A549 (cell line): ENCODE results near the gene LTBP3. TPM values are rescaled to one million over a fixed set of nuclear protein-coding genes. Genes with fewer than 3 reads are reported as not detected.

Source experiments
- ATAC-seq, 2 experiments: fragments of 200-7000 bp in 1 of 2; fragments of >200 bp in 1 of 2; cut with Nextera tagmentation in 1 of 2; cut with Tn5 transposase in 1 of 2; 3 replicates each; pipeline versions ENCODE4 v1.8.0 to v1.9.1; 2018 to 2020; ENCODE audit warnings: mild to moderate bottlenecking in 1 of 2, moderate library complexity in 1 of 2
- CTCF ChIA-PET: fragments of 300-600 bp; sonication (Branson Sonifier 250); formaldehyde crosslinking; extraction: SDS; loops from one replicate; lab custom pipeline; 2021; ENCODE audit warnings: antibody characterized with exemption, inconsistent platforms; lab: Yijun Ruan, JAX
- POLR2A ChIA-PET: fragments of 350-600 bp; formaldehyde crosslinking; extraction: SDS; loops from one replicate; lab custom pipeline; 2021; ENCODE audit warnings: antibody characterized with exemption, inconsistent platforms; lab: Yijun Ruan, JAX
- DNase-seq, 2 experiments: peaks; one replicate each; pipeline versions ENCODE4 v3.0.0 to v3.0.0-alpha.2; 2011 to 2016; ENCODE audit warnings: low read depth in 1 of 2, low spot score in 1 of 2
- FAIRE-seq: peaks from 2 replicates; lab custom pipeline; 2011; peaks lifted over from hg19 to GRCh38; lab: Jason Lieb, UNC
- H3K27ac ChIP-seq, 2 experiments: fragments of >200 bp; sonication (Bioruptor Twin); formaldehyde crosslinking; 3 replicates each; pipeline ENCODE4 v1.5.1; 2016 to 2017
- H3K4me1 ChIP-seq: fragments of >200 bp; sonication (Bioruptor Twin); formaldehyde crosslinking; 3 replicates; pipeline ENCODE4 v1.6.1; 2016
- H3K4me2 ChIP-seq: fragments of >200 bp; sonication (Bioruptor Twin); formaldehyde crosslinking; 3 replicates; pipeline ENCODE4 v1.6.1; 2016
- H3K4me3 ChIP-seq: fragments of >200 bp; sonication (Bioruptor Twin); formaldehyde crosslinking; 3 replicates; pipeline ENCODE4 v1.5.1; 2016
- H3K9me3 ChIP-seq: fragments of >200 bp; sonication (Bioruptor Twin); formaldehyde crosslinking; 3 replicates; pipeline ENCODE4 v1.6.1; 2016
- BHLHE40 ChIP-seq: IDR thresholded peaks from 2 replicates; pipeline ENCODE4 v1.6.1; 2012; ENCODE audit warnings: low read depth, low read length, inconsistent platforms
- CBX2 ChIP-seq: fragments of 200-600 bp; sonication (generic); IDR thresholded peaks from 2 replicates; pipeline ENCODE4 v1.6.1; 2016; ENCODE audit warnings: low read depth, mild to moderate bottlenecking, borderline replicate concordance
- CBX8 ChIP-seq: fragments of 200-600 bp; sonication (generic); IDR thresholded peaks from 2 replicates; pipeline ENCODE4 v1.6.1; 2016
- E2F6 ChIP-seq: IDR thresholded peaks from 2 replicates; pipeline ENCODE4 v1.6.1; 2012; ENCODE audit warnings: low read depth, borderline replicate concordance
- EHF ChIP-seq: fragments of 250-450 bp; sonication (Bioruptor Pico); IDR thresholded peaks from 2 replicates; pipeline ENCODE4 v1.5.0; 2020; ENCODE audit warnings: mild to moderate bottlenecking
- ESRRA ChIP-seq: fragments of 150-350 bp; IDR thresholded peaks from 2 replicates; pipeline ENCODE4 v1.6.1; 2014; ENCODE audit warnings: mild to moderate bottlenecking, low read length, borderline replicate concordance
- FOSB ChIP-seq: fragments of 250-450 bp; sonication (Bioruptor Pico); IDR thresholded peaks from 2 replicates; pipeline ENCODE4 v1.5.0; 2020; ENCODE audit warnings: mild to moderate bottlenecking, moderate library complexity
- FOXS1 ChIP-seq: fragments of 250-450 bp; sonication (Bioruptor Pico); IDR thresholded peaks from 2 replicates; pipeline ENCODE4 v1.5.0; 2020; ENCODE audit warnings: mild to moderate bottlenecking, moderate library complexity
- HES2 ChIP-seq: fragments of >200 bp; sonication (Bioruptor Twin); formaldehyde crosslinking; IDR thresholded peaks from 2 replicates; pipeline ENCODE4 v1.6.1; 2016
- HMGXB4 ChIP-seq: fragments of 250-450 bp; sonication (Bioruptor Pico); IDR thresholded peaks from 2 replicates; pipeline ENCODE4 v1.5.0; 2021; ENCODE audit warnings: mild to moderate bottlenecking, moderate library complexity, borderline replicate concordance
- HOXA7 ChIP-seq: fragments of 250-450 bp; sonication (Bioruptor Pico); IDR thresholded peaks from 2 replicates; pipeline ENCODE4 v1.5.0; 2020; ENCODE audit warnings: mild to moderate bottlenecking, moderate library complexity
- HOXB5 ChIP-seq: fragments of 250-450 bp; sonication (Bioruptor Pico); IDR thresholded peaks from 2 replicates; pipeline ENCODE4 v1.5.0; 2020; ENCODE audit warnings: mild to moderate bottlenecking, moderate library complexity
- KDM1A ChIP-seq: fragments of 200-600 bp; sonication (generic); IDR thresholded peaks from 2 replicates; pipeline ENCODE4 v1.6.1; 2016; ENCODE audit warnings: low read depth, mild to moderate bottlenecking
- MAZ ChIP-seq: fragments of 150-350 bp; IDR thresholded peaks from 2 replicates; pipeline ENCODE4 v1.6.1; 2014; ENCODE audit warnings: antibody characterized with exemption, low read depth, low read length, borderline replicate concordance
- NPAS2 ChIP-seq: fragments of 250-450 bp; sonication (Bioruptor Pico); IDR thresholded peaks from 2 replicates; pipeline ENCODE4 v1.8.0; 2022; ENCODE audit warnings: mild to moderate bottlenecking, moderate library complexity, borderline replicate concordance
- PHF8 ChIP-seq: fragments of 200-600 bp; sonication (generic); IDR thresholded peaks from 2 replicates; pipeline ENCODE4 v1.6.1; 2016; ENCODE audit warnings: low read depth, mild to moderate bottlenecking, antibody characterized with exemption, moderate library complexity, borderline replicate concordance
- POLR2A ChIP-seq: IDR thresholded peaks from 2 replicates; pipeline ENCODE4 v1.6.1; 2012; ENCODE audit warnings: mild to moderate bottlenecking, low read length
- RAD21 ChIP-seq, 2 experiments: fragments of >200 bp in 1 of 2; sonication (Bioruptor Twin) in 1 of 2; formaldehyde crosslinking in 1 of 2; IDR thresholded peaks in 1 of 2; conservative IDR thresholded peaks in 1 of 2; 2 replicates in 1 of 2; 3 replicates in 1 of 2; pipeline ENCODE4 v1.6.1; 2012 to 2018; ENCODE audit warnings: inconsistent platforms in 1 of 2
- RFX5 ChIP-seq: fragments of 450-650 bp; IDR thresholded peaks from 2 replicates; pipeline ENCODE4 v1.7.1; 2014; ENCODE audit warnings: antibody characterized with exemption, mild to moderate bottlenecking, moderate library complexity
- RNF2 ChIP-seq: fragments of 200-600 bp; sonication (generic); IDR thresholded peaks from 2 replicates; pipeline ENCODE4 v1.6.1; 2016; ENCODE audit warnings: low read depth, mild to moderate bottlenecking, antibody characterized with exemption, moderate library complexity, borderline replicate concordance
- SREBF2 ChIP-seq: fragments of 450-650 bp; IDR thresholded peaks from 2 replicates; pipeline ENCODE4 v1.6.1; 2014; ENCODE audit warnings: mild to moderate bottlenecking, moderate library complexity
- TP53 ChIP-seq: fragments of 250-450 bp; sonication (Bioruptor Pico); IDR thresholded peaks from 2 replicates; pipeline ENCODE4 v1.5.0; 2021; ENCODE audit warnings: mild to moderate bottlenecking, moderate library complexity
- ZC3H11A ChIP-seq: fragments of 450-650 bp; IDR thresholded peaks from 2 replicates; pipeline ENCODE4 v1.6.1; 2014; ENCODE audit warnings: antibody characterized with exemption, mild to moderate bottlenecking
- ZFP36 ChIP-seq: fragments of 450-650 bp; IDR thresholded peaks from 2 replicates; pipeline ENCODE4 v1.6.1; 2014; ENCODE audit warnings: borderline replicate concordance; ENCODE audit not compliant: partially characterized antibody
- WGBS: methylation state at CpG from one replicate; pipeline ENCODE4 v1.1.6; 2017; ENCODE audit errors: missing lambda C conversion rate; 5-methylcytosine and 5-hydroxymethylcytosine counted together
- polyA plus RNA-seq, 4 experiments: library from polyadenylated mRNA; depleted of rRNA in 3 of 4; stranded (reverse); fragments of >200 nt; fragmentation: RNase III in 1 of 4; extraction: RNeasy Plus Mini Kit Qiagen cat#74134 plus additional on column Dnase treatment in 1 of 4; gene quantifications; 2 replicates in 3 of 4; 3 replicates in 1 of 4; pipeline ENCODE4 v1.2.3, GENCODE V29; 2011 to 2017
- TF ChIP-seq, protein P1 (sequence below): fragments of >200 bp; sonication (Bioruptor Twin); formaldehyde crosslinking; IDR thresholded peaks from 3 replicates; pipeline ENCODE4 v1.6.1; 2016
- TF ChIP-seq, protein P2 (sequence below): IDR thresholded peaks from 2 replicates; pipeline ENCODE4 v1.6.1; 2012

LTBP3 gene
- polyA plus RNA-seq, 2 of the 4 experiments (the other 2 are of a cell fraction), result 28.6 to 123 TPM

GRCh38 chr11:65497141-65498041 lies 60.8 kb downstream of the LTBP3 start (continued):
- no peak; the same call in 1 of the 2 replicates for TF ChIP-seq TP53 (CRISPR knock-in tag)

GRCh38 chr11:65496304-65497140 lies 61.6 kb downstream of the LTBP3 start:
- Histone ChIP-seq H3K27ac (peak overlapping the region; percentile 98 to 100), H3K4me3 (peak overlapping the region; percentile 30; the same call in 2 of the 3 replicates), H3K9me3 (no peaks in the 10 kb centered on the region), H3K4me2 (peak overlapping the region; percentile 98), H3K4me1 (peaks cover 62% of the 10 kb centered on the region)
- ChIA-PET CTCF (interaction anchor here (0.6 to 30.0 kb wide), 13 partner anchors 9 to 933 kb away, joined by 3 to 947 read pairs (median 5); partner anchors contain the start of gene SLC25A45), POLR2A (interaction anchor here (0.7 to 26.7 kb wide), 11 partner anchors 7 to 125 kb away, joined by 3 to 1006 read pairs (median 58); partner anchors contain the start of gene NEAT1)
- FAIRE-seq (no peak), ATAC-seq (no peak; a peak in 1 of 6 replicates), DNase-seq (no peak)
- WGBS, result 29% methylated on average over 15 of the region's 15 CpGs
- TF ChIP-seq NPAS2 (CRISPR knock-in tag) (0 out of 2 replicates have a peak, but pooled peaks have one; percentile 3), RFX5 (no peak), FOXS1 (0 out of 2 replicates have a peak, but pooled peaks have one; percentile 25), ESRRA (no peak), EHF (CRISPR knock-in tag) (peak; percentile 44; the same call in 1 of the 2 replicates), FOSB (peak; percentile 83), PHF8 (no peak), POLR2A (0 out of 2 replicates have a peak, but pooled peaks have one; percentile 11), HMGXB4 (no peak), HOXA7 (CRISPR knock-in tag) (peak; percentile 87), CBX8 (no peak), RAD21 (conservative IDR thresholded peaks at IDR 0.05 in 1 of 2, IDR thresholded peaks at IDR 0.05 in 1 of 2) (no peak), ZC3H11A (no peak)
- TF ChIP-seq, protein P1, sequence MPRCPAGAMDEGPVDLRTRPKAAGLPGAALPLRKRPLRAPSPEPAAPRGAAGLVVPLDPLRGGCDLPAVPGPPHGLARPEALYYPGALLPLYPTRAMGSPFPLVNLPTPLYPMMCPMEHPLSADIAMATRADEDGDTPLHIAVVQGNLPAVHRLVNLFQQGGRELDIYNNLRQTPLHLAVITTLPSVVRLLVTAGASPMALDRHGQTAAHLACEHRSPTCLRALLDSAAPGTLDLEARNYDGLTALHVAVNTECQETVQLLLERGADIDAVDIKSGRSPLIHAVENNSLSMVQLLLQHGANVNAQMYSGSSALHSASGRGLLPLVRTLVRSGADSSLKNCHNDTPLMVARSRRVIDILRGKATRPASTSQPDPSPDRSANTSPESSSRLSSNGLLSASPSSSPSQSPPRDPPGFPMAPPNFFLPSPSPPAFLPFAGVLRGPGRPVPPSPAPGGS, result no peak

DNA sequence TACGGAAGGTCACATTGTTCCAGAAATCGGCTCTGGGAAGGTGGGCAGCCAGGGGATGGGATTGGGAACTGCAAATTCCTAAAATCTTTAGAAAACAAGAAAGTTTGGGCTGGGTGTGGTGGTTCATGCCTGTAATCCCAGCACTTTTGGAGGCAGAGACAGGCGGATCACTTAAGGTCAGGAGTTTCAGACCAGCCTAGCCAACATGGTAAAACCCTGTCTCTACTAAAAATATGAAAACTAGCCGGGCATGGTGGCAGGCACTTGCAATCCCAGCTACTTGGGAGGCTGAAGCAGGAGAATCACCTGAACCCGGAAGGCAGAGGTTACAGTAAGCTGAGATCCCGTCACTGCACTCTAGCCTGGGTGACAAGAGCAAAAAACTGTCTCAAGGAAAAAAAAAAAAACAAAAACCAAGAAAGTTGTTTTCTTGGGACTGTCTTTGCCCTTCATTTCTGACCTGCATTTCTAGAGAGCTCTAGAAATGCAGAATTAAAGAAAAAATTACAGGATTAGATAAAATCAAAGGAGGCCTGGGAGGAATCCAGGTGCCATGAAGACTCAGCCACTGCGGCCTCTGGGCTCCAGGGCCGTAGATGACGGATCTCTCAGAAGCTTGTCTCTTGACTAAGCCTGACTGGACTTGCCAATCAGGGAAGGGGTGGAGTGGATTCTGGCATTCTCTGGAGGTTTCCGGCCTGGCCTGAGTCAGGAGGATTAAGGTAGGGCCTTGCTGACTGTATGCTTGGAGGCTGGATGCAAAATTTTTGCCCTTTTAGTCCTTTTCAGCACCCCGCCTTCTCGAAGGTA lies 64.6 kb downstream of the LTBP3 start:
- WGBS, result 12% methylated on average over 12 of the region's 12 CpGs
- FAIRE-seq (no peak), DNase-seq (peak; percentile 61 to 95), ATAC-seq (peak; percentile 25 to 50)
- no peak overlapping the region for H3K4me3 ChIP-seq
- peaks cover 91% of the 10 kb centered on the region for H3K4me1 ChIP-seq
- H3K27ac ChIP-seq, result peak overlapping the region; percentile 98 to 100
- H3K4me2 ChIP-seq, result peak overlapping the region; percentile 77
- POLR2A ChIA-PET, result interaction anchor here (1.7 to 26.7 kb wide), 7 partner anchors 9 to 73 kb away, joined by 5 to 1006 read pairs (median 41); partner anchors contain the start of genes MALAT1 and NEAT1
- CTCF ChIA-PET, result interaction anchor here (0.5 to 30.0 kb wide), 9 partner anchors 15 to 1151 kb away, joined by 3 to 947 read pairs (median 3); no protein-coding TSS in a partner anchor
- no peaks in the 10 kb centered on the region for H3K9me3 ChIP-seq
- no peak for TF ChIP-seq CBX2
- no peak for TF ChIP-seq SREBF2
- TF ChIP-seq E2F6, result no peak
- no peak for TF ChIP-seq BHLHE40
- TF ChIP-seq ZFP36, result no peak
- TF ChIP-seq HOXB5 (CRISPR knock-in tag), result peak; percentile 34; the same call in 1 of the 2 replicates
- TF ChIP-seq, protein P2, sequence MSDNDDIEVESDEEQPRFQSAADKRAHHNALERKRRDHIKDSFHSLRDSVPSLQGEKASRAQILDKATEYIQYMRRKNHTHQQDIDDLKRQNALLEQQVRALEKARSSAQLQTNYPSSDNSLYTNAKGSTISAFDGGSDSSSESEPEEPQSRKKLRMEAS, result peak; percentile 79
- no peak for TF ChIP-seq KDM1A
- TF ChIP-seq FOSB, result peak; percentile 80; the same call in 1 of the 2 replicates
- peak; percentile 48; the same call in 1 of the 2 replicates for TF ChIP-seq HOXA7 (CRISPR knock-in tag)
- TF ChIP-seq HES2, result no peak
- TF ChIP-seq MAZ, result no peak
- no peak for TF ChIP-seq RNF2
